Liver (tissue), 3 donors: Measurements from ENCODE around the gene PSG5.
"Not testable (repeated sequence)": the region's sequence is repeated elsewhere in the genome, so short reads cannot be mapped to it uniquely, and the experiment has no call there.

Experiments
- EGR1 ChIP-seq, 2 donors: IDR thresholded peaks; 2 replicates each; pipeline ENCODE4 v1.6.1; 2016 to 2018; ENCODE audit warnings: antibody characterized with exemption in 2 of 2, low read depth in 2 of 2
- FOXA1 ChIP-seq: IDR thresholded peaks from 2 replicates; pipeline ENCODE4 v1.6.1; 2016; ENCODE audit warnings: antibody characterized with exemption
- HNF4A ChIP-seq, 2 donors: conservative IDR thresholded peaks; 2 replicates each; pipeline ENCODE4 v1.6.1; 2016; ENCODE audit warnings: antibody characterized with exemption in 2 of 2, mild to moderate bottlenecking in 2 of 2
- JUND ChIP-seq, 2 donors: IDR thresholded peaks; 2 replicates each; pipeline ENCODE4 v1.6.1; 2016; ENCODE audit warnings: antibody characterized with exemption in 2 of 2
- NR2F2 ChIP-seq: IDR thresholded peaks from 2 replicates; pipeline ENCODE4 v1.6.1; 2016; ENCODE audit warnings: antibody characterized with exemption
- RAD21 ChIP-seq, 2 donors: IDR thresholded peaks; 2 replicates each; pipeline ENCODE4 v1.6.1; 2016; ENCODE audit warnings: antibody characterized with exemption in 2 of 2, mild to moderate bottlenecking in 2 of 2
- REST ChIP-seq: IDR thresholded peaks from 2 replicates; pipeline ENCODE4 v1.6.1; 2016; ENCODE audit warnings: antibody characterized with exemption, mild to moderate bottlenecking
- RXRA ChIP-seq, 2 donors: IDR thresholded peaks; 2 replicates each; pipeline ENCODE4 v1.6.1; 2017 to 2018; ENCODE audit warnings: antibody characterized with exemption in 2 of 2, mild to moderate bottlenecking in 1 of 2
- SP1 ChIP-seq: IDR thresholded peaks from 2 replicates; pipeline ENCODE4 v1.6.1; 2018; ENCODE audit warnings: antibody characterized with exemption, mild to moderate bottlenecking
- TAF1 ChIP-seq: conservative IDR thresholded peaks from 2 replicates; pipeline ENCODE4 v1.6.1; 2016; ENCODE audit warnings: antibody characterized with exemption, mild to moderate bottlenecking
- YY1 ChIP-seq: IDR thresholded peaks from 2 replicates; pipeline ENCODE4 v1.6.1; 2016; ENCODE audit warnings: antibody characterized with exemption, mild to moderate bottlenecking
- TF ChIP-seq, protein P1 (sequence below): fragments of 150-350 bp; IDR thresholded peaks from 2 replicates; pipeline ENCODE4 v1.5.1; 2017; ENCODE audit warnings: improper control_type of control experiment, low read depth, low read length; ENCODE audit not compliant: missing input control
- TF ChIP-seq, protein P2 (sequence below): IDR thresholded peaks from 2 replicates; pipeline ENCODE4 v1.6.1; 2016; ENCODE audit warnings: antibody characterized with exemption
- TF ChIP-seq, protein P3 (sequence below): IDR thresholded peaks from 2 replicates; pipeline ENCODE4 v1.6.1; 2016; ENCODE audit warnings: antibody characterized with exemption
- donor health status: healthy.
- donor health status: healthy.

- not testable (repeated sequence) for TF ChIP-seq REST; HNF4A (conservative IDR thresholded peaks at IDR 0.05); JUND (IDR thresholded peaks at IDR 0.05); EGR1 (IDR thresholded peaks at IDR 0.05; ENCODE audit: low read depth in 2 of 2); SP1; TAF1; NR2F2; RAD21 (IDR thresholded peaks at IDR 0.05); RXRA (IDR thresholded peaks at IDR 0.05); YY1; FOXA1
- TF ChIP-seq, protein P1, sequence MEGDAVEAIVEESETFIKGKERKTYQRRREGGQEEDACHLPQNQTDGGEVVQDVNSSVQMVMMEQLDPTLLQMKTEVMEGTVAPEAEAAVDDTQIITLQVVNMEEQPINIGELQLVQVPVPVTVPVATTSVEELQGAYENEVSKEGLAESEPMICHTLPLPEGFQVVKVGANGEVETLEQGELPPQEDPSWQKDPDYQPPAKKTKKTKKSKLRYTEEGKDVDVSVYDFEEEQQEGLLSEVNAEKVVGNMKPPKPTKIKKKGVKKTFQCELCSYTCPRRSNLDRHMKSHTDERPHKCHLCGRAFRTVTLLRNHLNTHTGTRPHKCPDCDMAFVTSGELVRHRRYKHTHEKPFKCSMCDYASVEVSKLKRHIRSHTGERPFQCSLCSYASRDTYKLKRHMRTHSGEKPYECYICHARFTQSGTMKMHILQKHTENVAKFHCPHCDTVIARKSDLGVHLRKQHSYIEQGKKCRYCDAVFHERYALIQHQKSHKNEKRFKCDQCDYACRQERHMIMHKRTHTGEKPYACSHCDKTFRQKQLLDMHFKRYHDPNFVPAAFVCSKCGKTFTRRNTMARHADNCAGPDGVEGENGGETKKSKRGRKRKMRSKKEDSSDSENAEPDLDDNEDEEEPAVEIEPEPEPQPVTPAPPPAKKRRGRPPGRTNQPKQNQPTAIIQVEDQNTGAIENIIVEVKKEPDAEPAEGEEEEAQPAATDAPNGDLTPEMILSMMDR: not testable (repeated sequence)
- TF ChIP-seq, protein P2, sequence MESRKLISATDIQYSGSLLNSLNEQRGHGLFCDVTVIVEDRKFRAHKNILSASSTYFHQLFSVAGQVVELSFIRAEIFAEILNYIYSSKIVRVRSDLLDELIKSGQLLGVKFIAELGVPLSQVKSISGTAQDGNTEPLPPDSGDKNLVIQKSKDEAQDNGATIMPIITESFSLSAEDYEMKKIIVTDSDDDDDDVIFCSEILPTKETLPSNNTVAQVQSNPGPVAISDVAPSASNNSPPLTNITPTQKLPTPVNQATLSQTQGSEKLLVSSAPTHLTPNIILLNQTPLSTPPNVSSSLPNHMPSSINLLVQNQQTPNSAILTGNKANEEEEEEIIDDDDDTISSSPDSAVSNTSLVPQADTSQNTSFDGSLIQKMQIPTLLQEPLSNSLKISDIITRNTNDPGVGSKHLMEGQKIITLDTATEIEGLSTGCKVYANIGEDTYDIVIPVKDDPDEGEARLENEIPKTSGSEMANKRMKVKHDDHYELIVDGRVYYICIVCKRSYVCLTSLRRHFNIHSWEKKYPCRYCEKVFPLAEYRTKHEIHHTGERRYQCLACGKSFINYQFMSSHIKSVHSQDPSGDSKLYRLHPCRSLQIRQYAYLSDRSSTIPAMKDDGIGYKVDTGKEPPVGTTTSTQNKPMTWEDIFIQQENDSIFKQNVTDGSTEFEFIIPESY: not testable (repeated sequence)
- TF ChIP-seq, protein P3, sequence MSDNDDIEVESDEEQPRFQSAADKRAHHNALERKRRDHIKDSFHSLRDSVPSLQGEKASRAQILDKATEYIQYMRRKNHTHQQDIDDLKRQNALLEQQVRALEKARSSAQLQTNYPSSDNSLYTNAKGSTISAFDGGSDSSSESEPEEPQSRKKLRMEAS: not testable (repeated sequence)
Measured at GRCh38 chr19:43127336-43127735, 59.0 kb downstream of the PSG5 start.
